HG02623 (cell line): ENCODE measurements around the gene PTPMT1.

Experiments used
- ATAC-seq: cut with Tn5 transposase; IDR thresholded peaks from one replicate; pipeline ENCODE4 v1.9.1; 2021; ENCODE audit warnings: moderate library complexity; ENCODE audit not compliant: unreplicated experiment

PTPMT1 gene

GRCh38 chr11:47606731-47607130 lies 41.3 kb downstream of the PTPMT1 start:
- ATAC-seq: no peak

GRCh38 chr11:47607380-47607779 lies 42.0 kb downstream of the PTPMT1 start:
- no peak for ATAC-seq

GRCh38 chr11:47609675-47610074 lies 44.3 kb downstream of the PTPMT1 start:
- no peak for ATAC-seq

- peak; percentile 79 for ATAC-seq
Measured at GRCh38 chr11:47611348-47611794, 46.0 kb downstream of the PTPMT1 start.

GRCh38 chr11:47615249-47615648 lies 49.9 kb downstream of the PTPMT1 start:
- ATAC-seq: no peak

- no peak for ATAC-seq
Measured at GRCh38 chr11:47616726-47617416, 51.5 kb downstream of the PTPMT1 start.

- no peak for ATAC-seq
Measured at GRCh38 chr11:47617417-47617809, 52.0 kb downstream of the PTPMT1 start.

GRCh38 chr11:47620836-47621378 lies 55.5 kb downstream of the PTPMT1 start:
- no peak for ATAC-seq
